ENCODE data around the gene CRYBB2. TPM values are rescaled to one million over a fixed set of nuclear protein-coding genes. Genes with fewer than 3 reads are reported as not detected.

The CRYBB2 gene
- total RNA-seq, 1 experiment from 2014 or later = not detected

GRCh38 chr22:25201557-25202273 lies 17.7 kb upstream of the CRYBB2 start:
- no peak for TF ChIP-seq CTCF (conservative IDR thresholded peaks at IDR 0.05)
- H4K8ac ChIP-seq (replicated peaks; ENCODE audit: insufficient read length, low read depth, low read length) = no peak overlapping the region
- H3K9ac ChIP-seq (ENCODE audit: extremely low read depth, insufficient read length, low read length) = no peak overlapping the region
- no peaks in the 10 kb centered on the region for H3K4me1 ChIP-seq (ENCODE audit: insufficient read depth, low read length)
- Mint-ChIP-seq H3K4me3 (no peak overlapping the region), H3K27ac (no peak overlapping the region; a peak in 1 of 7 replicates), H3K4me1 (peaks cover 0 to 5% of the 10 kb centered on the region in 2 experiments; a peak in 1 of 4 replicates), H3K27me3 (ENCODE audit: low read depth) (no peaks in the 10 kb centered on the region; the same call in 1 of the 2 replicates), H3K9me3 (no peaks in the 10 kb centered on the region), H3K36me3 (ENCODE audit: insufficient read depth in 1 of 3, low read depth in 3 of 3) (peaks cover 0 to 6% (median 0%) of the 10 kb centered on the region in 3 experiments; a peak in 1 of 7 replicates)
- no peak overlapping the region for H4K5ac ChIP-seq (ENCODE audit: insufficient read length, low read depth, low read length)
- no peaks in the 10 kb centered on the region for H3K23me2 ChIP-seq (ENCODE audit: insufficient read length, low read depth, low read length, poor library complexity, severe bottlenecking)
- no peaks in the 10 kb centered on the region for H3K79me1 ChIP-seq (ENCODE audit: insufficient read depth, low read depth, low read length, poor library complexity, severe bottlenecking)
- no peak overlapping the region for H3K27ac ChIP-seq (ENCODE audit: insufficient read length, low read depth, low read length)
- H4K20me1 ChIP-seq (ENCODE audit: control insufficient read depth, insufficient read depth, insufficient read length) = no peaks in the 10 kb centered on the region
- H2BK15ac ChIP-seq (ENCODE audit: low read depth, low read length) = no peak overlapping the region
- H3K56ac ChIP-seq (ENCODE audit: insufficient read length, low read depth, low read length) = no peak overlapping the region
- H3T11ph ChIP-seq (ENCODE audit: low read length) = no peak overlapping the region
- no peak overlapping the region for H3K4me2 ChIP-seq (ENCODE audit: insufficient read depth, insufficient read length, low read length)
- H2BK20ac ChIP-seq (ENCODE audit: low read depth, low read length, poor library complexity, severe bottlenecking) = no peak overlapping the region
- no peak overlapping the region for H3K14ac ChIP-seq (ENCODE audit: insufficient read depth, low read length)
- H2AFZ ChIP-seq (ENCODE audit: low read length) = no peak overlapping the region
- H3K79me2 ChIP-seq (ENCODE audit: insufficient read depth, low read length) = no peaks in the 10 kb centered on the region
- no peak overlapping the region for H2BK120ac ChIP-seq (ENCODE audit: low read depth, low read length, poor library complexity, severe bottlenecking)
- DNase-seq = no peak
- H4K91ac ChIP-seq (ENCODE audit: insufficient read length, low read depth, low read length) = no peak overlapping the region
- H2BK12ac ChIP-seq (ENCODE audit: insufficient read length, low read depth, low read length) = no peak overlapping the region
- H3K9me3 ChIP-seq (ENCODE audit: control insufficient read depth, low read depth, low read length) = no peaks in the 10 kb centered on the region
- no CpG with 5 or more reads among the region's 10 CpGs for WGBS (ENCODE audit: extremely low coverage, insufficient read length, low lambda C conversion rate)
- no peak overlapping the region for H2AK5ac ChIP-seq (ENCODE audit: insufficient read length, low read length)
- H2BK5ac ChIP-seq (ENCODE audit: insufficient read length, low read length) = no peak overlapping the region
- no peaks in the 10 kb centered on the region for H3K27me3 ChIP-seq (ENCODE audit: insufficient read depth, low read length)
- no peak overlapping the region for H3K23ac ChIP-seq (ENCODE audit: insufficient read length, low read depth, low read length)
- H3K18ac ChIP-seq (ENCODE audit: insufficient read length, low read depth, low read length) = no peak overlapping the region
- no peak overlapping the region for H3K4ac ChIP-seq (ENCODE audit: low read depth, low read length)

Measured in H9 (cell line).